AG04449 (cell line): ENCODE data around the gene MUC5B.

Experiments
- CTCF ChIA-PET: fragments of 350-600 bp; formaldehyde crosslinking; extraction: SDS; loops from one replicate; lab custom pipeline; 2021; ENCODE audit warnings: antibody characterized with exemption; lab: Yijun Ruan, JAX
- POLR2A ChIA-PET: fragments of 400-600, 350-600 bp; formaldehyde crosslinking; extraction: SDS; loops from one replicate; lab custom pipeline; 2020; ENCODE audit warnings: antibody characterized with exemption, inconsistent platforms; lab: Yijun Ruan, JAX
- DNase-seq: peaks from one replicate; pipeline ENCODE4 v3.0.0-alpha.2; 2010; ENCODE audit warnings: low read depth, low spot score
- H3K4me3 ChIP-seq: 2 replicates; pipeline ENCODE4 v1.5.1; 2011; ENCODE audit warnings: low read depth, mild to moderate bottlenecking, control low read depth, low read length
- CTCF ChIP-seq: IDR thresholded peaks from one replicate; pipeline ENCODE4 v1.5.1; 2011; ENCODE audit warnings: mild to moderate bottlenecking, moderate library complexity, low read length, control low read depth, inconsistent platforms; ENCODE audit not compliant: insufficient read depth; ENCODE audit errors: missing control alignments

Gene MUC5B

GRCh38 chr11:1221848-1222311 is 986 bp upstream of the MUC5B start:
- no peak overlapping the region for H3K4me3 ChIP-seq
- CTCF ChIA-PET = interaction anchor here (1.2 kb wide), 1 partner anchor 19 kb away, joined by 3 read pairs; no protein-coding TSS in a partner anchor

GRCh38 chr11:1223346-1224110 is 662 bp downstream of the MUC5B start:
- no peak for DNase-seq
- POLR2A ChIA-PET = no interaction called here
- no peak overlapping the region for H3K4me3 ChIP-seq
- TF ChIP-seq CTCF = no peak
- CTCF ChIA-PET = interaction anchor here (0.8 kb wide), 1 partner anchor 21 kb away, joined by 3 read pairs; no protein-coding TSS in a partner anchor

More at GRCh38 chr11:1221848-1222311, 986 bp upstream of the MUC5B start:
- DNase-seq = no peak
- POLR2A ChIA-PET = no interaction called here
- TF ChIP-seq CTCF = no peak

- TF ChIP-seq CTCF = no peak
- DNase-seq = no peak
- ChIA-PET CTCF (no interaction called here), POLR2A (no interaction called here)
- H3K4me3 ChIP-seq = no peak overlapping the region
These were observed 1.2 kb downstream of the MUC5B start for GRCh38 chr11:1224111-1224490.

- DNase-seq = no peak
- POLR2A ChIA-PET = no interaction called here
These were observed 1.9 kb downstream of the MUC5B start for GRCh38 chr11:1224491-1225385.

GRCh38 chr11:1225386-1226225 is 2.7 kb downstream of the MUC5B start:
- no peak for DNase-seq
- ChIA-PET CTCF (no interaction called here), POLR2A (no interaction called here)
- no peak overlapping the region for H3K4me3 ChIP-seq
- no peak for TF ChIP-seq CTCF

More at GRCh38 chr11:1224491-1225385, 1.9 kb downstream of the MUC5B start:
- TF ChIP-seq CTCF = no peak
- CTCF ChIA-PET = no interaction called here
- H3K4me3 ChIP-seq = no peak overlapping the region
